HTERT RPE-1 (cell line): ENCODE measurements around the gene KANSL1L.

Source experiments
- in situ Hi-C: fragments of 300-500 bp; cut with MboI; formaldehyde crosslinking; loops from 4 replicates; pipeline ENCODE4 v1.14.3; 2020; ENCODE audit warnings: low sequenced_read_pairs

The KANSL1L gene

GRCh38 chr2:210002158-210003157, 168.8 kb downstream of the KANSL1L start, which contains the start of gene RPE:
RPE (plus strand) TSS chr2:210002638; CDS start chr2:210002662, 24 bp downstream.
- in situ Hi-C loops = no loop called here

GRCh38 chr2:210000464-210001324, 170.5 kb downstream of the KANSL1L start:
- in situ Hi-C loops = no loop called here

- in situ Hi-C loops = no loop called here
These were observed 172.6 kb downstream of the KANSL1L start for GRCh38 chr2:209998596-209998995.

- in situ Hi-C loops = no loop called here
These were observed 177.2 kb downstream of the KANSL1L start for GRCh38 chr2:209993968-209994367.

DNA sequence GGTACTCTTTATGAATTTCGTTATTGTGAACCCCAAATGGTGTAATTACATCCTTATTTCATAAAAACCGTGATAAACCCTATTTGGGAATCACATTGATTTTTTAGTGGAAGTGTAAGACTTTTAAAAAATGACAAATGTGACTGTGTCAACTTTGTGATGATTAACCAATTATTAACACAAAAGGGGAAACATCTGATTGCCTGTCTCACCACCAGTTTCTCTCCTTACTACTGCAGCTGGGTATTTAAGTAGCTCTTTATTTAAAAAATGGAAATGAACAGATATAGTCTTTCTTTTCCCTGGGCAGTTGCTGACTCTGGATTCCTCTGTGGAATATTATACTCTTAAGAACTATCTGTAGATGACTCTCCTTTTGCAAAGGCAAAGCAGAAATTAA, 180.4 kb downstream of the KANSL1L start:
- in situ Hi-C loops = no loop called here

DNA sequence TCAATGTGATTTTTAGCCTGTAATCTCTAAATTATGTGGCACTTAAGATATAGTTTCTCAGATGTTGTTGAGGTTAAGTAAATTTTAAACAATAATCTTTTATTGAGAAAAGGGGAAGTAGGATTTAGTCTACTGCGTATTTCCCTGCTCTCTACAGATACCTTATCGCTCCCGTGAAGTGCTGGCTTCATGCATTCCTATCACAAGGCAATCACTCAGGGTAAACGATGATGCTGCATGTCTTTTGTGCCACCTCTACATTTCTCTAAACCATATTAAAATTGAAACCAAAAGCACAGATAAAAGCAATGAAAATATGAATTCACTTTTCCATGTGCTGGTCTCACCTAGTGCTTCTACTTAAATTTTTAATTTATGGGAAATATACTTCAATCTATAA, 183.2 kb downstream of the KANSL1L start:
- in situ Hi-C loops = no loop called here

DNA sequence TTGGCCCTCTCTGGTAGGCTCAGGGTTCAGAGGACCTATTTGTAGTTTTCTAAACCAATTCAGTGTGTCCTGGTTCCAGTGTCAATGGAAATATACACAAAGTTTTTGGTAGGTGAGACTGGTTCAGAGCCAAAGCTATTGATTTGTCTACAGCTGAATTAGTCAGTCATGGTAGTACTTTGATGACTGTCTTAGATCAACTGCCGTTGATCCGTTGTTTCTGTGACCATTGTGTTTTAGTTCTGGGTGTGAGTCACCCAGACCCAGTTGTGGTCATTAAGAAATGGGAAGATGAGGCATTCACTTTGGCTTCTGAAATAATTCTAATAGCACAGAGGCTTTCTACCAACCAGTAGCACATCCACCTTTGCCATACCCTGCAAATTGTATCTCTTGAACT, 184.8 kb downstream of the KANSL1L start:
- in situ Hi-C loops = no loop called here

GRCh38 chr2:209985874-209986273, 185.3 kb downstream of the KANSL1L start:
- in situ Hi-C loops = no loop called here

DNA sequence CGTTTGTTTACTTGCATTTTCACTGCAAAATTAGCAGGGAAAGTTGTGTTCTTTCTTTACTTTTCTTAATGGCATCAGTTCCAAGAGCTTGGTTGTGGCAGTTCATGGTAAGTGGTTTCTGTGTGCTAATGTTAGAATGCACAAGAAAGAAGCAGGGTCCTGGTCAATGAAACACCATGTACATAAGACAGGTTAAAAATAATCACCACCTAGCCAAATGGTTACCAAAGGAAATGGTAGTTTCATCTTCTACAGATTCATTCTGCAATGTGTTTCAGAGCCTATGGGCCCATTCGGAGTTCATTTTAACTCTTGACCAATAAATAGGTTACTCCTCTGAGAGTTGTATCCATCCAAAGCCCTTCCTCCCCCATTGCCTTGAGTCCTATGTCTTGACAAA, 186.9 kb downstream of the KANSL1L start:
- in situ Hi-C loops = no loop called here

DNA sequence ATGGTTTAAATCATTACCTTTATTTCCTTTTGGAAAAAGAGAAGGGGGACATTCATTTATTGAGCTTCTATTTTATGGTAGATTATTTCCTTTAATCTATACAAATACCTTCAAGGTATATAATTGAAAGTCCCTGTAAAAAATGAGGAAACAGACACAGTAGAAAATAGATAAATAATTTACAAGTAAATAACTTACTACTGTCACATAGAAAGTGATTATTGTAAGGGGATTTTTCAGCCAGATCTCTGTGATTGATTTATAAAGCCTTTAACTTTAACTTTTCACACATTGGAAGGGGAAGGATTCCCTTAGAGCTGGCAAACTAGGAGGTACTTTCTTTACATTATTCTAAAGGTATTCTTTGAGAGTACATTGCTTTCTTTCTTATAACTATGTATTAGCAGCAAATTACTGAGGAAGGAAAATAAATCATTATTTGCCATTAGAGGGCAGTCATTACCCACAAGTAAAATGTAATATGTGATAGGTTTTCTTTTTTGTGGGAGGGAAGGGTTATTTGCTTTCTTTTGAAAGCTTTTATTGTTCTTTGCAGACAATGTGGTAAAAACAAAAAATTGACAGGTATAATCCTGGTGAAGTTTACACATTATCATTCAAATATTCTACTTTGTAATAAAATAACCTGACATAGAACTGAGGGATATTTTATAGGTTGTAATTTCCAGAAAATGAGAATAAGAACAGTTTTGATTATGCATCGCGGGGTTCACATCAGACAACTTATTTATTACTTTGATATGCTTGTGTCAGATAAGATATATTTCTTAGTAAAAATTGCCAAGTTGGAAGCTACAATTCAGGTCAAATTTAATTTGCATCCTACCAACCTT, 193.6 kb downstream of the KANSL1L start:
- in situ Hi-C loops = no loop called here

DNA sequence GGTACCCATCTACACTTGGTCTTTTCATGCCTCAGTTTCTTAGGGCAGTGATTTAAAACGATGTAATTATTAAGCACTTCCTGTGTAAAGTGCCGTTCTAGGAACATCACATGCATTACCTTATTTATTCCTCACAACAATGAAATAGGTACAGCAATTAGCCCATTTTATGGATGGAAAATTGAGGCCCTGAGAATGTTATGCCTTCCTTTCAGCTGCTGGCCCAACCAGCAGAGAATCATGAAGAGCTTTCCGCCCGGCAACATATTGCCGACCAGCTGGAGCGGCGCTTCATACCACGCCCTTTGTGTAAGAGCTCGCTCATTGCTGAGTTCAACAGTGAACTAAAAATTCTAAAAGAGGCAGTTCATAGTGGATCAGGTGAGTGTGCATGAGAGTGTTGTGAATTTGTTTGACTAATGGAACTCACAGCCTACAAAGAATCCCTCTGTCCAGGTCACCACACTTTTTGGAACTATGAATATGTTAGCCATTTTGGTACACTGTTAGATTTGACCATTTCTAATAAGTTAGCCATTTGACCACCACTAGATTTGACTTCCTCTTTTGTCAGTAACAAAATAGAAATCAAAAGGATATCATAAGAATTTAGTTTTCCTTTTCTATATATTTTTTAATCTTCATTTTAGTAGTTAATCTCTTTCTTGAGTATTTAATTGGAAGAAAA, 194.4 kb downstream of the KANSL1L start:
- in situ Hi-C loops = no loop called here

- in situ Hi-C loops = no loop called here
These were observed 196.6 kb downstream of the KANSL1L start for GRCh38 chr2:209974576-209974975.

- in situ Hi-C loops = no loop called here
These were observed 197.9 kb downstream of the KANSL1L start for GRCh38 chr2:209973328-209973727.
